HL-60/S4 treated with phorbol 12-myristate 13-acetate at 8.2 ng/mL for 4 days and 3 days (cell line): Measurements from ENCODE around the gene CD3G.
"Not testable (repeated sequence)": the region's sequence is repeated elsewhere in the genome, so short reads cannot be mapped to it uniquely, and the experiment has no call there.

Source experiments
- in situ Hi-C: fragments of 300-500 bp; cut with MboI; formaldehyde crosslinking; loops from 2 replicates; pipeline ENCODE4 v1.15.0; 2022; ENCODE audit warnings: low sequenced_read_pairs

CD3G gene

GRCh38 chr11:118373263-118373662 lies 29.1 kb downstream of the CD3G start:
- in situ Hi-C loops = loop anchor here (10.0 kb wide), 1 partner anchor 132 kb away; no protein-coding TSS in a partner anchor

- in situ Hi-C loops = loop anchor here (10.0 kb wide), 1 partner anchor 131 kb away; no protein-coding TSS in a partner anchor
Measured at GRCh38 chr11:118373871-118374270, 29.7 kb downstream of the CD3G start.

GRCh38 chr11:118374729-118375128 lies 30.6 kb downstream of the CD3G start:
- in situ Hi-C loops = loop anchor here (10.0 kb wide), 1 partner anchor 130 kb away; no protein-coding TSS in a partner anchor

- in situ Hi-C loops = loop anchor here (10.0 kb wide), 1 partner anchor 129 kb away; no protein-coding TSS in a partner anchor
Measured at GRCh38 chr11:118375978-118376377, 31.8 kb downstream of the CD3G start.

GRCh38 chr11:118379497-118379896 lies 35.4 kb downstream of the CD3G start:
- in situ Hi-C loops = loop anchor here (10.0 kb wide), 1 partner anchor 125 kb away; no protein-coding TSS in a partner anchor

GRCh38 chr11:118380571-118380970 lies 36.4 kb downstream of the CD3G start:
- in situ Hi-C loops = no loop called here

- in situ Hi-C loops = no loop called here
Measured at GRCh38 chr11:118382954-118383353, 38.8 kb downstream of the CD3G start.

- in situ Hi-C loops = no loop called here
Measured at GRCh38 chr11:118383657-118384056, 39.5 kb downstream of the CD3G start.

- in situ Hi-C loops = loop anchor here (10.0 kb wide), 1 partner anchor 99 kb away; no protein-coding TSS in a partner anchor
Measured at GRCh38 chr11:118396097-118396501, 52.0 kb downstream of the CD3G start.

GRCh38 chr11:118397448-118397847 lies 53.3 kb downstream of the CD3G start:
- in situ Hi-C loops = loop anchor here (10.0 kb wide), 1 partner anchor 97 kb away; no protein-coding TSS in a partner anchor

GRCh38 chr11:118398791-118399559 lies 54.8 kb downstream of the CD3G start:
- in situ Hi-C loops = loop anchor here (10.0 kb wide), 1 partner anchor 96 kb away; no protein-coding TSS in a partner anchor

GRCh38 chr11:118401151-118401879 lies 57.2 kb downstream of the CD3G start, which contains the start of gene ATP5MG:
Gene ATP5MG, plus strand, starts transcription at chr11:118401606. Its CDS starts 60 bp downstream, at chr11:118401666.
- in situ Hi-C loops = no loop called here

- in situ Hi-C loops = no loop called here
Measured at GRCh38 chr11:118401880-118402590, 57.9 kb downstream of the CD3G start.

- in situ Hi-C loops = not testable (repeated sequence)
Measured at GRCh38 chr11:118402594-118402993, 58.5 kb downstream of the CD3G start.
